Measurements from ENCODE around the gene LIMS1. TPM values are rescaled to one million over a fixed set of nuclear protein-coding genes. Genes with fewer than 3 reads are reported as not detected.
"Not testable (repeated sequence)": the region's sequence is repeated elsewhere in the genome, so short reads cannot be mapped to it uniquely, and the experiment has no call there.

The LIMS1 gene
- total RNA-seq, 4 donors from 2014 or later, result 55.5 to 87.2 (median 68.7) TPM

GRCh38 chr2:108514478-108514877 is 19.8 kb upstream of the LIMS1 start:
- H3K4me3 ChIP-seq; DNase-seq (ENCODE audit: low spot score in 2 of 2); H3K27me3 ChIP-seq; H3K4me1 ChIP-seq; H3K27ac ChIP-seq; H3K36me3 ChIP-seq; H3K9me3 ChIP-seq: not testable (repeated sequence)
- 49% methylated on average over 2 of the region's 2 CpGs for WGBS

DNA sequence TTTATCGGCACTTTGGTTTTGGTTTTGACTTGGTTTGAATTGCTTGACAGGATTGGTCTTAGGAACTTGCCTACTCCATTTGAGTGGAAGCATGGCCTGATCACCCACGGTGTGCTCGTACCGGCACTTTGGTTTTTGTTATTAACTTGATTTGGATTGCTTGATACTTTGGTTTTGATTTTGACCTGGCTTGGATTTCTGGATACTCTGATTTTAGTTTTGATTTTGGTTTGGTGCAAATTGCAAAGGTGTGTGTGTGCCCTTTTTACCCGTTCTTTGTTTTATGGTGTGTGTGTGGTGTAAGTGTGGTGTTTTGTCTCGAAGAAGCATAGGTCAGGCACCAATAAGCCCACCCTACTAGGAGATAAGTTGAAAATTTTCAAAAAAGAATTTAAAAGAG is 9.6 kb upstream of the LIMS1 start:
- not testable (repeated sequence) for H3K27me3 ChIP-seq; H3K9me3 ChIP-seq; H3K4me3 ChIP-seq; DNase-seq (ENCODE audit: low spot score in 2 of 2); H3K4me1 ChIP-seq; H3K27ac ChIP-seq; H3K36me3 ChIP-seq
- WGBS, result 97% methylated on average over 5 of the region's 6 CpGs

DNA sequence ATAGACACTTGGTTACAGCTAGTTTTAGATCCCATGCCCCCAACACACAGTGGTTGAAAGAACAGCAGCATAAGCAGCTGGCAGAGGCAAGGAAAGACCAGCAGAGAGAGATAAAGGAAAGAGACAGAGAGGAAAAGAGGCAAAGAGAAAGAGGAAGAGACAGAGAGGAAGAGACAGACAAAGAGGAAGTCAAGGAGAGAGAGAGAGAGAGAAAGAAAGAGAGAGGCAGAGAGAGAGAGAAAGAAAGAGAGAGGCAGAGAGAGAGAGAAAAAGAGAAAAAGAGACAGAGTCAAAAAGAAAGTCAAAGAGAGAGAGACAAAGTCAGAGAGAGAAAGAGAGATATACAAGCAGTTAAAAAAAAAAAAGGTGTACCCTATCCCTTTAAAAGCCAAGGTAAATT is 9.0 kb upstream of the LIMS1 start:
- not testable (repeated sequence) for H3K36me3 ChIP-seq; H3K4me3 ChIP-seq; DNase-seq (ENCODE audit: low spot score in 2 of 2); H3K27me3 ChIP-seq; H3K9me3 ChIP-seq; H3K4me1 ChIP-seq; H3K27ac ChIP-seq

- Histone ChIP-seq H3K4me3 (no peak overlapping the region), H3K27me3 (no peaks in the 10 kb centered on the region), H3K27ac (no peak overlapping the region), H3K36me3 (no peaks in the 10 kb centered on the region), H3K4me1 (peaks cover 15% of the 10 kb centered on the region), H3K9me3 (no peaks in the 10 kb centered on the region)
- TF ChIP-seq POLR2AphosphoS5 (IDR thresholded peaks at IDR 0.05), result no peak
- no peak for TF ChIP-seq POLR2A (IDR thresholded peaks at IDR 0.05)
- TF ChIP-seq CTCF (IDR thresholded peaks at IDR 0.05), result no peak
- no peak for TF ChIP-seq EP300 (IDR thresholded peaks at IDR 0.05)
- DNase-seq (ENCODE audit: low spot score in 2 of 2), result no peak
- 80% methylated on average over 5 of the region's 5 CpGs for WGBS
Measured at GRCh38 chr2:108531674-108532055, 2.6 kb upstream of the LIMS1 start.

DNA sequence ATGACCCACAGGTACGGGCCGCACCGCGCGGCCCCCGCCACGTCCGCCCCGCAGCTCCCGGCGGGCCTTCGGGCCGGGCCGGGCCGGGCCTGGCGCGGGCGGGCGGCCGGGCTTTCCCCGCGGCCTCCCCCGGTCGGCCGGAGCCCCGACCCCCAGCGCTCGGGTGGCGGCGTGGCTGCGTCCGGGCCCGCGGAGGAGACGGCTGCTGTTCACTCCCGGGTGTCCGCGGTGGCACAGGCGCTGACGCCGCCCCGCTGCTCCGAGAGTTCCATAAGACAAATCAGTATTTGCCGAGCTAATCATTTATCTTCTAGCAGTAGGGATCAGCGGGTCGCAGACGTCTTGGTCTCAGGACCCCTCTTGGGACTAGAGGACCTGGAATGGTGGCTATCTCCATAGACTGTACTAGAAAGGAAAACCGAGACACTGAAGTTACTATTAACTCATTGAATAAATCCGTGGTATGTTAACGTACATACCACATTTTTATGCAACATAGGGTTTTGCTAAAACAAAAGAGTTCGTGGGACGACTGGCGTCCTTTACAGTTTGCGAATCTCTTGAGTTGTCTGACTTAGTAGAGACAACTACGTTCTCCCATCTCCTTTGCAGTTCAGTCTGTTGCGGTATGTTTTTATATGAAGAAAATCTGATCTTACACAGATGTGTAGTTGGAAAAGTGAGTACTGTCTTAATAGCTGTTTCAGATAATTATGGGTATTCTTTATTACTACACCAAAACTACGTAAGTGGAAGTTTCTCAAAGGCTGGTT is 500 bp downstream of the LIMS1 start:
- peak overlapping the region; percentile 74 for H3K4me3 ChIP-seq
- no peaks in the 10 kb centered on the region for H3K36me3 ChIP-seq
- TF ChIP-seq POLR2A (IDR thresholded peaks at IDR 0.05) (no peak), CTCF (IDR thresholded peaks at IDR 0.05) (no peak), POLR2AphosphoS5 (IDR thresholded peaks at IDR 0.05) (no peak), EP300 (IDR thresholded peaks at IDR 0.05) (no peak)
- H3K9me3 ChIP-seq, result no peaks in the 10 kb centered on the region
- peaks cover 36% of the 10 kb centered on the region for H3K4me1 ChIP-seq
- peak overlapping the region; percentile 92 for H3K27ac ChIP-seq
- no peaks in the 10 kb centered on the region for H3K27me3 ChIP-seq
- peak; percentile 62 to 79 for DNase-seq (ENCODE audit: low spot score in 2 of 2)
- WGBS, result 0% methylated on average over 19 of the region's 57 CpGs

- peak overlapping the region; percentile 74 for H3K4me3 ChIP-seq
- DNase-seq (ENCODE audit: low spot score in 2 of 2), result no peak
- no peaks in the 10 kb centered on the region for H3K27me3 ChIP-seq
- H3K36me3 ChIP-seq, result no peaks in the 10 kb centered on the region
- 12% methylated on average over 9 of the region's 9 CpGs for WGBS
- H3K4me1 ChIP-seq, result peaks cover 36% of the 10 kb centered on the region
- H3K9me3 ChIP-seq, result no peaks in the 10 kb centered on the region
- TF ChIP-seq CTCF (IDR thresholded peaks at IDR 0.05), result no peak
- no peak for TF ChIP-seq POLR2A (IDR thresholded peaks at IDR 0.05)
- TF ChIP-seq POLR2AphosphoS5 (IDR thresholded peaks at IDR 0.05), result no peak
- no peak for TF ChIP-seq EP300 (IDR thresholded peaks at IDR 0.05)
- H3K27ac ChIP-seq, result peak overlapping the region; percentile 92
Measured at GRCh38 chr2:108535357-108535631, 1.0 kb downstream of the LIMS1 start.

- H3K9me3 ChIP-seq, result no peaks in the 10 kb centered on the region
- H3K36me3 ChIP-seq, result no peaks in the 10 kb centered on the region
- WGBS, result 86% methylated on average over 7 of the region's 7 CpGs
- H3K4me3 ChIP-seq, result peak overlapping the region; percentile 74
- H3K27me3 ChIP-seq, result no peaks in the 10 kb centered on the region
- peaks cover 39% of the 10 kb centered on the region for H3K4me1 ChIP-seq
- TF ChIP-seq POLR2AphosphoS5 (IDR thresholded peaks at IDR 0.05) (no peak), EP300 (IDR thresholded peaks at IDR 0.05) (no peak), POLR2A (IDR thresholded peaks at IDR 0.05) (no peak), CTCF (IDR thresholded peaks at IDR 0.05) (no peak)
- DNase-seq (ENCODE audit: low spot score in 2 of 2), result no peak
- no peak overlapping the region for H3K27ac ChIP-seq
Measured at GRCh38 chr2:108536133-108536780, 2.0 kb downstream of the LIMS1 start.
